H1 (cell line): ENCODE data around the gene OR52I2. TPM values are rescaled to one million over a fixed set of nuclear protein-coding genes. Genes with fewer than 3 reads are reported as not detected.

Experiments used
- CTCF ChIA-PET: fragments of 300-600 bp; sonication (Branson Sonifier 250); formaldehyde crosslinking; loops from one replicate; lab custom pipeline; 2021; ENCODE audit not compliant: partially characterized antibody; lab: Charles Lee
- POLR2A ChIA-PET: fragments of 300-600 bp; sonication (Branson Sonifier 250); formaldehyde crosslinking; loops from one replicate; lab custom pipeline; 2021; ENCODE audit warnings: inconsistent platforms; ENCODE audit not compliant: partially characterized antibody; lab: Charles Lee
- DNase-seq, 2 experiments: peaks; one replicate each; pipeline versions ENCODE4 v3.0.0 to v3.0.0-alpha.2; 2010 to 2022; ENCODE audit warnings: low spot score in 2 of 2, low read depth in 1 of 2, mixed read lengths in 1 of 2
- FAIRE-seq: peaks from 2 replicates; lab custom pipeline; 2011; peaks lifted over from hg19 to GRCh38; lab: Jason Lieb, UNC
- H2AFZ ChIP-seq: 2 replicates; pipeline ENCODE4 v1.8.1; 2012; ENCODE audit warnings: low read length, inconsistent platforms
- H2AK5ac ChIP-seq: 2 replicates; pipeline ENCODE4 v1.6.1; 2013; ENCODE audit warnings: low read depth, low read length
- H2BK120ac ChIP-seq: replicated peaks from 2 replicates; pipeline ENCODE3; 2013; ENCODE audit warnings: low read depth, low read length, inconsistent platforms
- H2BK12ac ChIP-seq: 2 replicates; pipeline ENCODE4 v1.6.1; 2013; ENCODE audit warnings: low read depth, low read length
- H2BK15ac ChIP-seq: 2 replicates; pipeline ENCODE4 v1.6.1; 2013; ENCODE audit warnings: low read length
- H2BK20ac ChIP-seq: 2 replicates; pipeline ENCODE4 v1.6.1; 2013; ENCODE audit warnings: low read length
- H2BK5ac ChIP-seq: 2 replicates; pipeline ENCODE4 v1.6.1; 2013; ENCODE audit warnings: low read depth, low read length
- H3K14ac ChIP-seq: 2 replicates; pipeline ENCODE4 v1.6.1; 2013; ENCODE audit warnings: inconsistent platforms; ENCODE audit not compliant: insufficient read length
- H3K18ac ChIP-seq: 2 replicates; pipeline ENCODE4 v1.6.1; 2013; ENCODE audit warnings: low read length; ENCODE audit errors: extremely low read depth
- H3K23ac ChIP-seq: 2 replicates; pipeline ENCODE4 v1.6.1; 2013; ENCODE audit warnings: inconsistent platforms; ENCODE audit not compliant: insufficient read length
- H3K23me2 ChIP-seq: 2 replicates; pipeline ENCODE4 v1.6.1; 2013; ENCODE audit warnings: low read depth, low read length
- H3K27ac ChIP-seq: 2 replicates; pipeline ENCODE4 v1.6.1; 2011; ENCODE audit warnings: low read depth, low read length, inconsistent platforms
- H3K27me3 ChIP-seq, 4 experiments: replicated peaks in 1 of 4; 1 replicate in 1 of 4; 2 replicates in 3 of 4; pipeline versions ENCODE4 v1.6.1 to v1.8.1; 2011 to 2013; ENCODE audit warnings: low read length in 3 of 4, mild to moderate bottlenecking in 3 of 4, inconsistent platforms in 2 of 4, mixed read lengths in 2 of 4, moderate library complexity in 1 of 4; ENCODE audit not compliant: control insufficient read depth in 3 of 4, insufficient read depth in 3 of 4; ENCODE audit errors: extremely low read depth in 1 of 4
- H3K36me3 ChIP-seq, 4 experiments: 2 replicates each; pipeline versions ENCODE4 v1.6.1 to v1.8.1; 2011 to 2013; ENCODE audit warnings: mild to moderate bottlenecking in 4 of 4, low read length in 3 of 4, moderate library complexity in 2 of 4, control low read depth in 1 of 4, inconsistent platforms in 1 of 4; ENCODE audit not compliant: insufficient read depth in 4 of 4, control insufficient read depth in 2 of 4
- H3K4ac ChIP-seq: replicated peaks from 2 replicates; pipeline ENCODE3; 2013; ENCODE audit warnings: low read length, low read depth, mixed read lengths, inconsistent platforms; ENCODE audit not compliant: insufficient read length
- H3K4me1 ChIP-seq, 4 experiments: replicated peaks in 1 of 4; 1 replicate in 1 of 4; 2 replicates in 3 of 4; pipeline versions ENCODE4 v1.6.1 to v1.8.1; 2011 to 2013; ENCODE audit warnings: low read length in 3 of 4, inconsistent platforms in 2 of 4, mixed read lengths in 1 of 4; ENCODE audit not compliant: insufficient read depth in 4 of 4, control insufficient read depth in 3 of 4
- H3K4me2 ChIP-seq, 2 experiments: 2 replicates each; pipeline versions ENCODE4 v1.6.1 to v1.8.1; 2011 to 2013; ENCODE audit warnings: low read depth in 2 of 2, low read length in 2 of 2, control low read depth in 1 of 2, inconsistent platforms in 1 of 2, mild to moderate bottlenecking in 1 of 2; ENCODE audit not compliant: insufficient read depth in 1 of 2
- H3K4me3 ChIP-seq, 4 experiments: fragments of 200-600, 300-600 bp in 1 of 4; sonication (generic), shearing (Covaris generic), sonication (Bioruptor Twin) in 1 of 4; 2 replicates each; pipeline versions ENCODE4 v1.5.1 to v1.8.1; 2011 to 2016; ENCODE audit warnings: low read length in 4 of 4, low read depth in 3 of 4, control low read depth in 2 of 4, inconsistent platforms in 2 of 4, mild to moderate bottlenecking in 2 of 4, mixed read lengths in 1 of 4, moderate library complexity in 1 of 4; ENCODE audit not compliant: insufficient read depth in 2 of 4; ENCODE audit errors: extremely low read depth in 1 of 4
- H3K56ac ChIP-seq: replicated peaks from 2 replicates; pipeline ENCODE3; 2013; ENCODE audit warnings: low read depth, mild to moderate bottlenecking, mixed read lengths, low read length, inconsistent platforms; ENCODE audit not compliant: insufficient read length
- H3K79me1 ChIP-seq: 2 replicates; pipeline ENCODE4 v1.6.1; 2013; ENCODE audit warnings: low read depth, low read length, control low read depth
- H3K79me2 ChIP-seq, 2 experiments: 2 replicates each; pipeline versions ENCODE4 v1.6.1 to v1.8.1; 2012 to 2013; ENCODE audit warnings: low read length in 2 of 2, mild to moderate bottlenecking in 2 of 2, inconsistent platforms in 1 of 2; ENCODE audit not compliant: insufficient read depth in 2 of 2, control insufficient read depth in 1 of 2
- H3K9ac ChIP-seq, 4 experiments: replicated peaks in 1 of 4; 1 replicate in 1 of 4; 2 replicates in 3 of 4; pipeline versions ENCODE4 v1.6.1 to v1.8.1; 2011 to 2013; ENCODE audit warnings: low read depth in 3 of 4, low read length in 3 of 4, control low read depth in 2 of 4, mild to moderate bottlenecking in 2 of 4, moderate library complexity in 2 of 4, inconsistent platforms in 1 of 4; ENCODE audit errors: extremely low read depth in 1 of 4
- H3K9me3 ChIP-seq, 2 experiments: 2 replicates each; pipeline versions ENCODE4 v1.6.1 to v1.8.1; 2012 to 2013; ENCODE audit warnings: mild to moderate bottlenecking in 2 of 2, moderate library complexity in 2 of 2, control low read depth in 1 of 2, inconsistent platforms in 1 of 2, low read depth in 1 of 2, low read length in 1 of 2, mixed read lengths in 1 of 2; ENCODE audit not compliant: insufficient read depth in 2 of 2
- H4K20me1 ChIP-seq, 2 experiments: replicated peaks in 1 of 2; 2 replicates each; pipeline versions ENCODE3 to v1.8.1; 2011 to 2013; ENCODE audit warnings: inconsistent platforms in 2 of 2, low read length in 2 of 2, mild to moderate bottlenecking in 1 of 2; ENCODE audit not compliant: insufficient read depth in 2 of 2, control insufficient read depth in 1 of 2
- H4K5ac ChIP-seq: 2 replicates; pipeline ENCODE4 v1.6.1; 2013; ENCODE audit warnings: low read length, low read depth, mixed read lengths, inconsistent platforms; ENCODE audit not compliant: insufficient read length
- H4K8ac ChIP-seq: 2 replicates; pipeline ENCODE4 v1.8.0; 2013; ENCODE audit warnings: mild to moderate bottlenecking, moderate library complexity, low read length, inconsistent platforms; ENCODE audit not compliant: insufficient read depth; ENCODE audit errors: extremely low read depth
- H4K91ac ChIP-seq: replicated peaks from 2 replicates; pipeline ENCODE3; 2013; ENCODE audit warnings: low read length, mixed read lengths, inconsistent platforms; ENCODE audit not compliant: insufficient read length
- ATF2 ChIP-seq: IDR thresholded peaks from 2 replicates; pipeline ENCODE4 v1.6.1; 2012; ENCODE audit warnings: low read length, inconsistent platforms
- E2F6 ChIP-seq: IDR thresholded peaks from 2 replicates; pipeline ENCODE4 v1.6.1; 2012; ENCODE audit warnings: inconsistent platforms
- SIX5 ChIP-seq: IDR thresholded peaks from 2 replicates; pipeline ENCODE4 v1.6.1; 2011; ENCODE audit warnings: mild to moderate bottlenecking, low read depth, low read length
- TEAD4 ChIP-seq: IDR thresholded peaks from 2 replicates; pipeline ENCODE4 v1.6.1; 2012; ENCODE audit warnings: low read depth, low read length, inconsistent platforms, mixed read lengths
- WGBS, 2 experiments: shearing (Covaris generic) in 1 of 2; methylation state at CpG; one replicate each; pipeline versions ENCODE4 v1.1.6 to v1.1.7; 2013 to 2015; ENCODE audit warnings: low lambda C conversion rate in 2 of 2, mixed read lengths in 2 of 2, inconsistent platforms in 1 of 2, low coverage in 1 of 2, missing lambda C conversion rate in 1 of 2; ENCODE audit not compliant: insufficient replicate concordance in 2 of 2, insufficient coverage in 1 of 2, insufficient read length in 1 of 2; ENCODE audit errors: extremely low coverage in 1 of 2, missing lambda C conversion rate in 1 of 2; 5-methylcytosine and 5-hydroxymethylcytosine counted together
- polyA plus RNA-seq, 7 experiments: library from polyadenylated mRNA; depleted of rRNA in 3 of 7; stranded (reverse) in 5 of 7; unstranded in 2 of 7; fragments of >200 nt in 5 of 7; fragments of 200-250 nt in 2 of 7; gene quantifications; 1 replicate in 5 of 7; 2 replicates in 1 of 7; 4 replicates in 1 of 7; pipeline versions ENCODE4 v1.2.1 to v1.2.3, GENCODE V29; 2011 to 2013; ENCODE audit warnings: missing spikeins in 2 of 7, mixed read lengths in 2 of 7
- total RNA-seq: library from RNA; stranded (reverse); fragmentation: NEBNext Ultra II Directional; extraction: Animal tissue kit (Norgen Biotek cat#: 25700); gene quantifications from 2 replicates; pipeline ENCODE4 v1.2.1, GENCODE V29; 2021

Gene OR52I2
- total and polyA plus RNA-seq, 2 of the 8 experiments (the other 6 are each of a cell fraction or from before 2014, with no cell fraction given) = not detected

- Histone ChIP-seq H3K27ac (no peak overlapping the region), H3K4ac (no peak overlapping the region), H2BK120ac (no peak overlapping the region), H2BK15ac (no peak overlapping the region), H3K79me1 (no peaks in the 10 kb centered on the region), H3K4me3 (no peak overlapping the region), H3K14ac (no peak overlapping the region), H4K8ac (no peak overlapping the region), H4K5ac (no peak overlapping the region), H3K23ac (no peak overlapping the region), H2AFZ (no peak overlapping the region), H3K18ac (no peak overlapping the region), H3K4me1 (no peaks in the 10 kb centered on the region), H3K56ac (no peak overlapping the region), H3K4me2 (no peak overlapping the region), H2BK12ac (0 out of 2 replicates have a peak overlapping the region, but pooled peaks have one; percentile 30)
- TF ChIP-seq ATF2 = no peak
- TF ChIP-seq SIX5 = no peak
- peak; percentile 89 for TF ChIP-seq TEAD4
- TF ChIP-seq E2F6 = no peak
- TF ChIP-seq, all 59 proteins: peak for 1
- H2BK5ac ChIP-seq = no peak overlapping the region
- 0 out of 7 replicates have a peak overlapping the region, but pooled peaks of 1 of the 4 experiments have one; percentile 18 for H3K9ac ChIP-seq
- ChIA-PET CTCF (interaction anchor here (1.3 kb wide), 1 partner anchor 185 kb away, joined by 3 read pairs; no protein-coding TSS in a partner anchor), POLR2A (no interaction called here)
- FAIRE-seq = no peak
- WGBS, 2 experiments = 94% methylated on average over 7 of the region's 7 CpGs; no CpG with 5 or more reads in 1 of the 2 experiments
- no peak overlapping the region for H2BK20ac ChIP-seq
- no peaks in the 10 kb centered on the region for H3K36me3 ChIP-seq
- H4K91ac ChIP-seq = no peak overlapping the region
- peak overlapping the region; percentile 82; the same call in 1 of the 2 replicates for H2AK5ac ChIP-seq
- H3K79me2 ChIP-seq = no peaks in the 10 kb centered on the region
- H3K27me3 ChIP-seq = peaks cover 0 to 7% (median 4%) of the 10 kb centered on the region in 4 experiments; a peak in 5 of 7 replicates
- no peaks in the 10 kb centered on the region for H3K23me2 ChIP-seq
- no peak for DNase-seq
- no peaks in the 10 kb centered on the region for H4K20me1 ChIP-seq
- H3K9me3 ChIP-seq = no peaks in the 10 kb centered on the region; a peak in 1 of 4 replicates
Measured at GRCh38 chr11:4641501-4641900, 60.0 kb downstream of the OR52I2 start.
